Measurements from ENCODE around the gene CADM4.
"Not testable (repeated sequence)": the region's sequence is repeated elsewhere in the genome, so short reads cannot be mapped to it uniquely, and the experiment has no call there.

Gene CADM4

DNA sequence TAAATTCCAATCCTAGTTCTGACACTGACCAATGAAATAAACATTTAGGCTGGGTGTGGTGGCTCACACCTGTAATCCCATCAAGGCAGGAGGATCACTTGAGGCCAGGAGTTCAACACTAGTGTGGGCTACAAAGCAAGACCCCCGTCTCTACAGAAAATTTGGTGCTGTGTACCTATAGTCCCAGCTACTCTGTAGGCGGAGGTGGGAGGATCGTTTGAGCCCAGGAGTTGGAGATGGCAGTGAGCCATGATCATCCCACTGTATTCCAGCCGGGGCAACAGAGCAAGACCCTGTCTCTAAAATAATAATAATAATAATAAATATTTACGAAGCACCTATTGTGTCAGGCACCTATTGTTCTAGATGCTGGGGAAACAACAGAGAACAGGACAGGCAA is 50.4 kb downstream of the CADM4 start:
- TF ChIP-seq ZFP3 (CRISPR knock-in tag; IDR thresholded peaks at IDR 0.05) (no peak), ZC3H10 (CRISPR knock-in tag; IDR thresholded peaks at IDR 0.05) (no peak), ZNF565 (CRISPR knock-in tag; conservative IDR thresholded peaks at IDR 0.05; ENCODE audit: low read depth) (no peak), OSR1 (CRISPR knock-in tag; IDR thresholded peaks at IDR 0.05) (no peak), ARNTL (CRISPR knock-in tag; IDR thresholded peaks at IDR 0.05; ENCODE audit: borderline replicate concordance, low read depth) (no peak), TCF4 (CRISPR knock-in tag; IDR thresholded peaks at IDR 0.05; ENCODE audit: borderline replicate concordance) (no peak), PPARA (CRISPR knock-in tag; IDR thresholded peaks at IDR 0.05; ENCODE audit: borderline replicate concordance) (no peak), ESRRG (CRISPR knock-in tag; IDR thresholded peaks at IDR 0.05) (no peak), BACH2 (CRISPR knock-in tag; IDR thresholded peaks at IDR 0.05; ENCODE audit: borderline replicate concordance) (no peak), ISL1 (CRISPR knock-in tag; IDR thresholded peaks at IDR 0.05) (no peak), CSDC2 (CRISPR knock-in tag; IDR thresholded peaks at IDR 0.05) (no peak), ZFP30 (CRISPR knock-in tag; IDR thresholded peaks at IDR 0.05) (no peak), RARB (CRISPR knock-in tag; IDR thresholded peaks at IDR 0.05) (no peak), GLIS3 (CRISPR knock-in tag; IDR thresholded peaks at IDR 0.05) (no peak)
- TF ChIP-seq, protein P1, sequence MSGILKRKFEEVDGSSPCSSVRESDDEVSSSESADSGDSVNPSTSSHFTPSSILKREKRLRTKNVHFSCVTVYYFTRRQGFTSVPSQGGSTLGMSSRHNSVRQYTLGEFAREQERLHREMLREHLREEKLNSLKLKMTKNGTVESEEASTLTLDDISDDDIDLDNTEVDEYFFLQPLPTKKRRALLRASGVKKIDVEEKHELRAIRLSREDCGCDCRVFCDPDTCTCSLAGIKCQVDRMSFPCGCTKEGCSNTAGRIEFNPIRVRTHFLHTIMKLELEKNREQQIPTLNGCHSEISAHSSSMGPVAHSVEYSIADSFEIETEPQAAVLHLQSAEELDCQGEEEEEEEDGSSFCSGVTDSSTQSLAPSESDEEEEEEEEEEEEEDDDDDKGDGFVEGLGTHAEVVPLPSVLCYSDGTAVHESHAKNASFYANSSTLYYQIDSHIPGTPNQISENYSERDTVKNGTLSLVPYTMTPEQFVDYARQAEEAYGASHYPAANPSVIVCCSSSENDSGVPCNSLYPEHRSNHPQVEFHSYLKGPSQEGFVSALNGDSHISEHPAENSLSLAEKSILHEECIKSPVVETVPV (CRISPR knock-in tag; IDR thresholded peaks at IDR 0.05) = no peak
- TF ChIP-seq, protein P2, sequence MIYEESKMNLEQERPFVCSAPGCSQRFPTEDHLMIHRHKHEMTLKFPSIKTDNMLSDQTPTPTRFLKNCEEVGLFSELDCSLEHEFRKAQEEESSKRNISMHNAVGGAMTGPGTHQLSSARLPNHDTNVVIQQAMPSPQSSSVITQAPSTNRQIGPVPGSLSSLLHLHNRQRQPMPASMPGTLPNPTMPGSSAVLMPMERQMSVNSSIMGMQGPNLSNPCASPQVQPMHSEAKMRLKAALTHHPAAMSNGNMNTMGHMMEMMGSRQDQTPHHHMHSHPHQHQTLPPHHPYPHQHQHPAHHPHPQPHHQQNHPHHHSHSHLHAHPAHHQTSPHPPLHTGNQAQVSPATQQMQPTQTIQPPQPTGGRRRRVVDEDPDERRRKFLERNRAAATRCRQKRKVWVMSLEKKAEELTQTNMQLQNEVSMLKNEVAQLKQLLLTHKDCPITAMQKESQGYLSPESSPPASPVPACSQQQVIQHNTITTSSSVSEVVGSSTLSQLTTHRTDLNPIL (CRISPR knock-in tag; IDR thresholded peaks at IDR 0.05; ENCODE audit: low read depth) = no peak
- TF ChIP-seq, protein P3, sequence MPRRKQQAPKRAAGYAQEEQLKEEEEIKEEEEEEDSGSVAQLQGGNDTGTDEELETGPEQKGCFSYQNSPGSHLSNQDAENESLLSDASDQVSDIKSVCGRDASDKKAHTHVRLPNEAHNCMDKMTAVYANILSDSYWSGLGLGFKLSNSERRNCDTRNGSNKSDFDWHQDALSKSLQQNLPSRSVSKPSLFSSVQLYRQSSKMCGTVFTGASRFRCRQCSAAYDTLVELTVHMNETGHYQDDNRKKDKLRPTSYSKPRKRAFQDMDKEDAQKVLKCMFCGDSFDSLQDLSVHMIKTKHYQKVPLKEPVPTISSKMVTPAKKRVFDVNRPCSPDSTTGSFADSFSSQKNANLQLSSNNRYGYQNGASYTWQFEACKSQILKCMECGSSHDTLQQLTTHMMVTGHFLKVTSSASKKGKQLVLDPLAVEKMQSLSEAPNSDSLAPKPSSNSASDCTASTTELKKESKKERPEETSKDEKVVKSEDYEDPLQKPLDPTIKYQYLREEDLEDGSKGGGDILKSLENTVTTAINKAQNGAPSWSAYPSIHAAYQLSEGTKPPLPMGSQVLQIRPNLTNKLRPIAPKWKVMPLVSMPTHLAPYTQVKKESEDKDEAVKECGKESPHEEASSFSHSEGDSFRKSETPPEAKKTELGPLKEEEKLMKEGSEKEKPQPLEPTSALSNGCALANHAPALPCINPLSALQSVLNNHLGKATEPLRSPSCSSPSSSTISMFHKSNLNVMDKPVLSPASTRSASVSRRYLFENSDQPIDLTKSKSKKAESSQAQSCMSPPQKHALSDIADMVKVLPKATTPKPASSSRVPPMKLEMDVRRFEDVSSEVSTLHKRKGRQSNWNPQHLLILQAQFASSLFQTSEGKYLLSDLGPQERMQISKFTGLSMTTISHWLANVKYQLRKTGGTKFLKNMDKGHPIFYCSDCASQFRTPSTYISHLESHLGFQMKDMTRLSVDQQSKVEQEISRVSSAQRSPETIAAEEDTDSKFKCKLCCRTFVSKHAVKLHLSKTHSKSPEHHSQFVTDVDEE (CRISPR knock-in tag; IDR thresholded peaks at IDR 0.05) = no peak
- TF ChIP-seq, protein P4, sequence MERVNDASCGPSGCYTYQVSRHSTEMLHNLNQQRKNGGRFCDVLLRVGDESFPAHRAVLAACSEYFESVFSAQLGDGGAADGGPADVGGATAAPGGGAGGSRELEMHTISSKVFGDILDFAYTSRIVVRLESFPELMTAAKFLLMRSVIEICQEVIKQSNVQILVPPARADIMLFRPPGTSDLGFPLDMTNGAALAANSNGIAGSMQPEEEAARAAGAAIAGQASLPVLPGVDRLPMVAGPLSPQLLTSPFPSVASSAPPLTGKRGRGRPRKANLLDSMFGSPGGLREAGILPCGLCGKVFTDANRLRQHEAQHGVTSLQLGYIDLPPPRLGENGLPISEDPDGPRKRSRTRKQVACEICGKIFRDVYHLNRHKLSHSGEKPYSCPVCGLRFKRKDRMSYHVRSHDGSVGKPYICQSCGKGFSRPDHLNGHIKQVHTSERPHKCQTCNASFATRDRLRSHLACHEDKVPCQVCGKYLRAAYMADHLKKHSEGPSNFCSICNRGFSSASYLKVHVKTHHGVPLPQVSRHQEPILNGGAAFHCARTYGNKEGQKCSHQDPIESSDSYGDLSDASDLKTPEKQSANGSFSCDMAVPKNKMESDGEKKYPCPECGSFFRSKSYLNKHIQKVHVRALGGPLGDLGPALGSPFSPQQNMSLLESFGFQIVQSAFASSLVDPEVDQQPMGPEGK (CRISPR knock-in tag; IDR thresholded peaks at IDR 0.05; ENCODE audit: borderline replicate concordance) = no peak
- ATAC-seq = no peak

DNA sequence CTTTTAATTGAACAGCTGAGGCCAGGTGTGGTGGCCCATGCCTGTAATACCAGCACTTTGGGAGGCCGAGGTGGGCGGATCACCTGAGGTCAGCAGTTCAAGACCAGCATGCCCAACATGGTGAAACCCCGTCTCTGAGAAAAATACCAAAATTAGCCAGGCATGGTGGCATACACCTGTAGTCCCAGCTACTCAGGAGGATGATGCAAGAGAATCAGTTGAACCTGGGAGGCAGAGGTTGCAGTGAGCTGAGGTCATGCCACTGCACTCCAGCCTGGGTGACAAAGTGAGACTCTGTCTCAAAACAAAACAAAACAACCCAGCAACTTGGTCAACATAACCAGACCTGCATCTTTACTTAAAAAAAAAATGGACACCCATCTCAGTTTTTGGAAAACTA is 52.6 kb downstream of the CADM4 start:
- ATAC-seq = not testable (repeated sequence)

DNA sequence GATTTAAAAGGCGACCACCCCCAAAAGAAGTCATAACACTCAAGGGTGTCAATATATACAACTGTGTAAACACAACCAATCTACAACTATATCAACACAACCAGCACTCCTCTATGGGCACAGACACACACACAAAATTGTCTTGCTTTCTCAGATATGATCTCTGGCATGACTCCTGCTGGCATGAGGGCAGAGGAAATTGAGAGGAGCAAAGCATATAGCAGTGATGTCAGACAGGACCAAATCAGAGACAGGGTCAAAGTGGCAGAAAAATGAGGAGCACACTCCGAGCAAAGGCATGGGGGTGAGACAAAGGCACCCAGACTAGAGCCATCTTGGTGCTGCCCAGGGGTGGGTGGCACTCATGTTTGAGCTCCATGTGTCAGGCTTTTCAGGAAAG is 53.3 kb downstream of the CADM4 start:
- no peak for ATAC-seq
- TF ChIP-seq ZNF70 (CRISPR knock-in tag; IDR thresholded peaks at IDR 0.05) (no peak), ARNTL (CRISPR knock-in tag; IDR thresholded peaks at IDR 0.05; ENCODE audit: borderline replicate concordance, low read depth) (no peak), TCF4 (CRISPR knock-in tag; IDR thresholded peaks at IDR 0.05; ENCODE audit: borderline replicate concordance) (no peak), ZC3H10 (CRISPR knock-in tag; IDR thresholded peaks at IDR 0.05) (no peak), RARB (CRISPR knock-in tag; IDR thresholded peaks at IDR 0.05) (no peak), ZFP3 (CRISPR knock-in tag; IDR thresholded peaks at IDR 0.05) (no peak), PPARA (CRISPR knock-in tag; IDR thresholded peaks at IDR 0.05; ENCODE audit: borderline replicate concordance) (no peak), CSDC2 (CRISPR knock-in tag; IDR thresholded peaks at IDR 0.05) (no peak), ESRRG (CRISPR knock-in tag; IDR thresholded peaks at IDR 0.05) (no peak), ISL1 (CRISPR knock-in tag; IDR thresholded peaks at IDR 0.05) (no peak), OSR1 (CRISPR knock-in tag; IDR thresholded peaks at IDR 0.05) (no peak), ZFP30 (CRISPR knock-in tag; IDR thresholded peaks at IDR 0.05) (no peak), SNAI2 (CRISPR knock-in tag; IDR thresholded peaks at IDR 0.05) (no peak), BACH2 (CRISPR knock-in tag; IDR thresholded peaks at IDR 0.05; ENCODE audit: borderline replicate concordance) (no peak)
- TF ChIP-seq, protein P1 (CRISPR knock-in tag; IDR thresholded peaks at IDR 0.05) = no peak
- TF ChIP-seq, protein P3 (CRISPR knock-in tag; IDR thresholded peaks at IDR 0.05) = no peak
- TF ChIP-seq, protein P4 (CRISPR knock-in tag; IDR thresholded peaks at IDR 0.05; ENCODE audit: borderline replicate concordance) = no peak
